KMS-11 (cell line): ENCODE data around the gene CCL16.
"Not testable (repeated sequence)": the region's sequence is repeated elsewhere in the genome, so short reads cannot be mapped to it uniquely, and the experiment has no call there.

Source experiments
- H2AFZ ChIP-seq: fragments of 200-600 bp; sonication (generic); 2 replicates; pipeline ENCODE4 v1.6.1; 2016; ENCODE audit warnings: antibody characterized with exemption, mixed run types, low read depth
- H3K27ac ChIP-seq: fragments of 200-600 bp; sonication (generic); 2 replicates; pipeline ENCODE4 v1.6.1; 2016; ENCODE audit warnings: mild to moderate bottlenecking, mixed run types
- H3K27me3 ChIP-seq: fragments of 200-600 bp; sonication (generic); 2 replicates; pipeline ENCODE4 v1.6.1; 2017; ENCODE audit warnings: mild to moderate bottlenecking, low read depth, mixed run types, moderate library complexity; ENCODE audit not compliant: insufficient read depth
- H3K36me3 ChIP-seq: fragments of 200-600 bp; sonication (generic); 2 replicates; pipeline ENCODE4 v1.6.1; 2017; ENCODE audit warnings: mild to moderate bottlenecking, mixed run types; ENCODE audit not compliant: insufficient read depth
- H3K4me1 ChIP-seq: fragments of 200-600 bp; sonication (generic); 2 replicates; pipeline ENCODE4 v1.6.1; 2016; ENCODE audit warnings: mild to moderate bottlenecking, low read depth, mixed run types; ENCODE audit not compliant: poor library complexity, severe bottlenecking
- H3K4me2 ChIP-seq: fragments of 200-600 bp; sonication (generic); 2 replicates; pipeline ENCODE4 v1.7.0; 2016; ENCODE audit warnings: mild to moderate bottlenecking, mixed run types
- H3K4me3 ChIP-seq: fragments of 200-600 bp; sonication (generic); IDR thresholded peaks from 2 replicates; pipeline ENCODE4 v1.6.1; 2017; ENCODE audit warnings: low read depth, low read length, mixed read lengths; ENCODE audit not compliant: insufficient read depth
- H3K79me2 ChIP-seq: fragments of 200-600 bp; sonication (generic); 2 replicates; pipeline ENCODE4 v1.6.1; 2016; ENCODE audit warnings: low read depth, mixed run types; ENCODE audit not compliant: insufficient read depth
- H3K9ac ChIP-seq: fragments of 200-600 bp; sonication (generic); 2 replicates; pipeline ENCODE4 v1.6.1; 2016; ENCODE audit warnings: mild to moderate bottlenecking, mixed run types
- H4K20me1 ChIP-seq: fragments of 200-600 bp; sonication (generic); 2 replicates; pipeline ENCODE4 v1.6.1; 2016; ENCODE audit warnings: mild to moderate bottlenecking, mixed run types; ENCODE audit not compliant: insufficient read depth
- CTCF ChIP-seq: fragments of 200-600 bp; sonication (generic); conservative IDR thresholded peaks from 2 replicates; pipeline ENCODE4 v1.6.1; 2017; ENCODE audit warnings: low read depth, mild to moderate bottlenecking, antibody characterized with exemption, low read length, moderate library complexity, mixed read lengths

The CCL16 gene

GRCh38 chr17:36019423-36019822 is 38.1 kb upstream of the CCL16 start:
- Histone ChIP-seq H3K4me3 (no peak overlapping the region), H3K27ac (no peak overlapping the region), H3K4me2 (no peak overlapping the region), H2AFZ (no peak overlapping the region), H3K4me1 (no peaks in the 10 kb centered on the region), H3K79me2 (no peaks in the 10 kb centered on the region), H4K20me1 (no peaks in the 10 kb centered on the region), H3K9ac (no peak overlapping the region), H3K36me3 (no peaks in the 10 kb centered on the region), H3K27me3 (no peaks in the 10 kb centered on the region)
- no peak for TF ChIP-seq CTCF

GRCh38 chr17:36017799-36018198 is 36.5 kb upstream of the CCL16 start, which contains the start of gene CCL23:
TSS of gene CCL23 (minus strand) at chr17:36017972. CDS start at chr17:36017897, 75 bp downstream.
- Histone ChIP-seq H3K36me3 (no peaks in the 10 kb centered on the region), H3K27ac (no peak within 1 kb of the TSS), H3K79me2 (no peaks in the 10 kb centered on the region), H3K27me3 (no peaks in the 10 kb centered on the region), H2AFZ (no peak within 1 kb of the TSS), H3K9ac (no peak within 1 kb of the TSS), H3K4me2 (no peak within 1 kb of the TSS), H3K4me3 (no peak within 1 kb of the TSS), H4K20me1 (no peaks in the 10 kb centered on the region), H3K4me1 (no peaks in the 10 kb centered on the region)
- no peak for TF ChIP-seq CTCF

- no peaks in the 10 kb centered on the region for H3K4me1 ChIP-seq
- H3K4me3 ChIP-seq, result no peak overlapping the region
- H2AFZ ChIP-seq, result no peak overlapping the region
- H3K9ac ChIP-seq, result no peak overlapping the region
- H4K20me1 ChIP-seq, result no peaks in the 10 kb centered on the region
- H3K27me3 ChIP-seq, result no peaks in the 10 kb centered on the region
- H3K27ac ChIP-seq, result no peak overlapping the region
- no peak for TF ChIP-seq CTCF
- no peaks in the 10 kb centered on the region for H3K79me2 ChIP-seq
- no peak overlapping the region for H3K4me2 ChIP-seq
- no peaks in the 10 kb centered on the region for H3K36me3 ChIP-seq
Measured at GRCh38 chr17:36016555-36016954, 35.3 kb upstream of the CCL16 start.

GRCh38 chr17:36015895-36016294 is 34.6 kb upstream of the CCL16 start:
- H3K27ac ChIP-seq, H3K4me3 ChIP-seq, H3K79me2 ChIP-seq, H3K9ac ChIP-seq, H2AFZ ChIP-seq, H4K20me1 ChIP-seq, H3K4me2 ChIP-seq, H3K36me3 ChIP-seq, H3K27me3 ChIP-seq, H3K4me1 ChIP-seq: not testable (repeated sequence)

GRCh38 chr17:36014946-36015345 is 33.6 kb upstream of the CCL16 start:
- Histone ChIP-seq H2AFZ (no peak overlapping the region), H3K79me2 (no peaks in the 10 kb centered on the region), H3K27me3 (no peaks in the 10 kb centered on the region), H3K9ac (no peak overlapping the region), H4K20me1 (no peaks in the 10 kb centered on the region), H3K27ac (no peak overlapping the region), H3K4me2 (no peak overlapping the region), H3K4me3 (no peak overlapping the region), H3K4me1 (no peaks in the 10 kb centered on the region), H3K36me3 (no peaks in the 10 kb centered on the region)
- TF ChIP-seq CTCF, result no peak
